Measurements from ENCODE around the gene VCX. TPM values are rescaled to one million over a fixed set of nuclear protein-coding genes. Genes with fewer than 3 reads are reported as not detected.

The VCX gene
- total and polyA plus RNA-seq, 7 donors, result not detected

- H3K4me3 ChIP-seq, result no peak overlapping the region
- no peak overlapping the region for H3K27ac ChIP-seq
- TF ChIP-seq, protein P1, sequence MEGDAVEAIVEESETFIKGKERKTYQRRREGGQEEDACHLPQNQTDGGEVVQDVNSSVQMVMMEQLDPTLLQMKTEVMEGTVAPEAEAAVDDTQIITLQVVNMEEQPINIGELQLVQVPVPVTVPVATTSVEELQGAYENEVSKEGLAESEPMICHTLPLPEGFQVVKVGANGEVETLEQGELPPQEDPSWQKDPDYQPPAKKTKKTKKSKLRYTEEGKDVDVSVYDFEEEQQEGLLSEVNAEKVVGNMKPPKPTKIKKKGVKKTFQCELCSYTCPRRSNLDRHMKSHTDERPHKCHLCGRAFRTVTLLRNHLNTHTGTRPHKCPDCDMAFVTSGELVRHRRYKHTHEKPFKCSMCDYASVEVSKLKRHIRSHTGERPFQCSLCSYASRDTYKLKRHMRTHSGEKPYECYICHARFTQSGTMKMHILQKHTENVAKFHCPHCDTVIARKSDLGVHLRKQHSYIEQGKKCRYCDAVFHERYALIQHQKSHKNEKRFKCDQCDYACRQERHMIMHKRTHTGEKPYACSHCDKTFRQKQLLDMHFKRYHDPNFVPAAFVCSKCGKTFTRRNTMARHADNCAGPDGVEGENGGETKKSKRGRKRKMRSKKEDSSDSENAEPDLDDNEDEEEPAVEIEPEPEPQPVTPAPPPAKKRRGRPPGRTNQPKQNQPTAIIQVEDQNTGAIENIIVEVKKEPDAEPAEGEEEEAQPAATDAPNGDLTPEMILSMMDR (IDR thresholded peaks at IDR 0.05), result no peak
- no peak for ATAC-seq
- no peaks in the 10 kb centered on the region for H3K9me3 ChIP-seq
- WGBS, 3 donors, result 78 to 83% (median 81%) methylated on average over 3 of the region's 3 CpGs
- H3K36me3 ChIP-seq (ENCODE audit: insufficient read depth in 1 of 2, low read depth in 1 of 2), result no peaks in the 10 kb centered on the region
- no peak for DNase-seq
- no peaks in the 10 kb centered on the region for H3K4me1 ChIP-seq
- no peaks in the 10 kb centered on the region for H3K27me3 ChIP-seq (ENCODE audit: insufficient read depth in 3 of 3, low read length in 2 of 3)
- intact Hi-C loops (cut with DNase I), result no loop called here
Measured at GRCh38 chrX:7841084-7841805, 1.7 kb upstream of the VCX start.

GRCh38 chrX:7852166-7852565 lies 9.2 kb downstream of the VCX start:
- 4 to 24% (median 14%) methylated on average over 1 of the region's 1 CpG for WGBS, 3 donors
- intact Hi-C loops (cut with DNase I), result no loop called here
- Histone ChIP-seq H3K36me3 (ENCODE audit: insufficient read depth in 1 of 2, low read depth in 1 of 2) (no peaks in the 10 kb centered on the region), H3K9me3 (no peaks in the 10 kb centered on the region), H3K27me3 (ENCODE audit: insufficient read depth in 3 of 3, low read length in 2 of 3) (no peaks in the 10 kb centered on the region), H3K4me1 (no peaks in the 10 kb centered on the region), H3K4me3 (no peak overlapping the region), H3K27ac (no peak overlapping the region)
- ATAC-seq (no peak), DNase-seq (no peak)
- TF ChIP-seq, protein P1 (IDR thresholded peaks at IDR 0.05), result no peak

DNA sequence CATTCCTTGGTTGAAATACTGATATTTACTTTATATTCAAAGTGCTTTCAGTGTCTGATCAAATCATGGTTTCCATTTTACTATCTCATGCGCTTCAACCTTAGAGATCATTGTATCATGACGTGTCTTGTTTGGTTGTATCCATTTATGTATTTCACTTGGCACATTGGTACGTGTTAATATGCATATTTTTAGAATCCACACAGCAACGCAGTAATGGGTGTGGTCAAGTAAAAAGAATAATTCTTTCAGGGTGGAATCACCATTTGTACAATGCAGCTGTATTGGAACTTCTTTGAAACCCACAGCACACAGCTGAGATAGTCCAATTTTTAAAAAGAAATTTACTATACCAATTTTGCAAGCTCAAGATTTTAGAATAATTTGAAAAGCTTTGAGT lies 29.1 kb downstream of the VCX start:
- no peaks in the 10 kb centered on the region for H3K4me1 ChIP-seq
- no peaks in the 10 kb centered on the region for H3K36me3 ChIP-seq (ENCODE audit: insufficient read depth in 1 of 2, low read depth in 1 of 2)
- TF ChIP-seq, protein P1 (IDR thresholded peaks at IDR 0.05), result no peak
- no peak for DNase-seq
- no peak overlapping the region for H3K27ac ChIP-seq
- peaks cover 0 to 6% (median 0%) of the 10 kb centered on the region in 3 donors for H3K27me3 ChIP-seq (ENCODE audit: insufficient read depth in 3 of 3, low read length in 2 of 3)
- no peak for ATAC-seq
- H3K9me3 ChIP-seq, result no peaks in the 10 kb centered on the region
- no peak overlapping the region for H3K4me3 ChIP-seq
- 39 to 57% (median 53%) methylated on average over 4 of the region's 4 CpGs for WGBS, 3 donors
- intact Hi-C loops (cut with DNase I), result no loop called here

DNA sequence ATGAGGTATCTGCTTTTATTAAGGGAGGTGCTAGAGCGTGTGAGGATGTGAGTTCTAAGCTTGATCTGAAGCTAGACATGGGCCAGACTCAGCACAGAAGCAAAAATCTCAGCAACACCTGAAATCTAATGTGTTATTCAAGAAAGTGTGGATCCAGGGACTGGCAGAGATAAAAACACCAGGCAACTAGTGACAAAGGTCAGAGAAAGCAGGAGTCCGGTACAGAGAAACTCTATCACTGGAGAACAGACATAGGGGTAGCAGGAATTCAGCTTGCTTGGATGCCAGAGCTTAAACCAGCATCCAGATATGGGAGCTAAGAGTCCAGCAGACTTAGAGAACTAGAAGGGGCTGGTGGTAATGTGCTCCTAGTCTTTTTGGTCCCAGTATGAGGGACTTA lies 34.0 kb downstream of the VCX start:
- no peaks in the 10 kb centered on the region for H3K4me1 ChIP-seq
- no peaks in the 10 kb centered on the region for H3K9me3 ChIP-seq

More for the DNA sequence above, 34.0 kb downstream of the VCX start:
- WGBS, 3 donors, result 78 to 97% (median 81%) methylated on average over 2 of the region's 2 CpGs
- Histone ChIP-seq H3K4me3 (no peak overlapping the region), H3K27ac (no peak overlapping the region), H3K27me3 (ENCODE audit: insufficient read depth in 3 of 3, low read length in 2 of 3) (peaks cover 0 to 4% (median 0%) of the 10 kb centered on the region in 3 donors), H3K36me3 (ENCODE audit: insufficient read depth in 1 of 2, low read depth in 1 of 2) (no peaks in the 10 kb centered on the region)
- TF ChIP-seq, protein P1 (IDR thresholded peaks at IDR 0.05), result no peak
- DNase-seq (no peak), ATAC-seq (no peak)
- intact Hi-C loops (cut with DNase I), result no loop called here

Measured in psoas muscle (tissue), 8 donors.